ENCODE results near the gene PDZRN4.

Gene PDZRN4

DNA sequence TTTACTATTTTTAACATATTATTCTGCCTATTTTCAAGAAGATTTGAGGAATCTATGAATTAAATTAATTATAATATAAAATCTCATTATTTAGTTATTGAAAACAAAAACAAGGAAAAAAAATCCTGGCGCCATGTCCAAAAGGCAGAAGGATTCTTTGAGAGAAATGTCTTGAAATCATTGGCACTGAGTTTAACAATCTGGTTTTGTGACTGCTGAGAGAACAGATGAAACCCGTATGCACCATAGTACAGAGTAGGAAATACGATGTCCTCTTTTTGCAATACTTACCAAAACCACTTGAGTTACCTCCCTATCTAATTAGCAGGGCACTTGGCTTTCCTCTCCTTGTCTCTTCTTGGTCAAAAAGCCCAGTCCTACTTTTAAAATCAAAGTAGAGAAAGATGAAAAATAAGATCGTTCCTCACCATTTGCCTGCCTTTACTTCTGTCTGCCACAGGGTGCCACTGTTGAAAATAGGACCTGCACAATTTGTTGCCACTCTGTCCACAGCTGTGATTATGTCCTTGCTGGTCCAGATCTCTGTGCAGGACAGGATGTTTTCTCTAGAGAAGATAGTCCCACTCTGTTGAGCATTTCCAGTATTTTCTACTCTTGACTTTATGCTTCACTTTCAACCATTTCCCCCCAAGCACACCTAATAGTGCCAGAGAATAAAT is 179.7 kb downstream of the PDZRN4 start:
- H3K4me3 ChIP-seq (ENCODE audit: low read depth, low read length): no peak overlapping the region
- TF ChIP-seq, protein P1, sequence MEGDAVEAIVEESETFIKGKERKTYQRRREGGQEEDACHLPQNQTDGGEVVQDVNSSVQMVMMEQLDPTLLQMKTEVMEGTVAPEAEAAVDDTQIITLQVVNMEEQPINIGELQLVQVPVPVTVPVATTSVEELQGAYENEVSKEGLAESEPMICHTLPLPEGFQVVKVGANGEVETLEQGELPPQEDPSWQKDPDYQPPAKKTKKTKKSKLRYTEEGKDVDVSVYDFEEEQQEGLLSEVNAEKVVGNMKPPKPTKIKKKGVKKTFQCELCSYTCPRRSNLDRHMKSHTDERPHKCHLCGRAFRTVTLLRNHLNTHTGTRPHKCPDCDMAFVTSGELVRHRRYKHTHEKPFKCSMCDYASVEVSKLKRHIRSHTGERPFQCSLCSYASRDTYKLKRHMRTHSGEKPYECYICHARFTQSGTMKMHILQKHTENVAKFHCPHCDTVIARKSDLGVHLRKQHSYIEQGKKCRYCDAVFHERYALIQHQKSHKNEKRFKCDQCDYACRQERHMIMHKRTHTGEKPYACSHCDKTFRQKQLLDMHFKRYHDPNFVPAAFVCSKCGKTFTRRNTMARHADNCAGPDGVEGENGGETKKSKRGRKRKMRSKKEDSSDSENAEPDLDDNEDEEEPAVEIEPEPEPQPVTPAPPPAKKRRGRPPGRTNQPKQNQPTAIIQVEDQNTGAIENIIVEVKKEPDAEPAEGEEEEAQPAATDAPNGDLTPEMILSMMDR (conservative IDR thresholded peaks at IDR 0.05; ENCODE audit: low read depth, low read length): peak; percentile 46
- peak; percentile 14 for DNase-seq (ENCODE audit: low read depth)

DNA sequence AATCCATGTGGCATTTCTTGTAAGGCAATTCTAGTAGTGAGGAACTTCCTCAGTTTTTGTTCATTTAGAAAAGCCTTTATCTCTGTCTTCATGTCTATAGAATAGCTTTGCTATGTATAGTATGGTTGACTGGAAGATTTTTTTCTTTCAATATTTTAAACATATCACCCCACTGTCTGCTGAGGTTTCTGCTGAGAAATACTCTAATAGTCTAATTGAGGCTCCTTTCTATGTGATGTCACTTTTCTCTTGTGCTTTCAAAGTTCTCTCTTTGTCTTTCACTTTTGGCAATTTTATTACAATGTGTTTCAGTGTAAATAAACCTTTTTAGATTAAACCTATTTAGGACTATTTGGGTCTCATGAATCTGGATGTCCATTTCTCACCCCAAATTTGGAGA is 192.8 kb downstream of the PDZRN4 start:
- H3K4me3 ChIP-seq (ENCODE audit: low read depth, low read length): no peak overlapping the region
- no peak for DNase-seq (ENCODE audit: low read depth)
- TF ChIP-seq, protein P1 (conservative IDR thresholded peaks at IDR 0.05; ENCODE audit: low read depth, low read length): no peak

DNA sequence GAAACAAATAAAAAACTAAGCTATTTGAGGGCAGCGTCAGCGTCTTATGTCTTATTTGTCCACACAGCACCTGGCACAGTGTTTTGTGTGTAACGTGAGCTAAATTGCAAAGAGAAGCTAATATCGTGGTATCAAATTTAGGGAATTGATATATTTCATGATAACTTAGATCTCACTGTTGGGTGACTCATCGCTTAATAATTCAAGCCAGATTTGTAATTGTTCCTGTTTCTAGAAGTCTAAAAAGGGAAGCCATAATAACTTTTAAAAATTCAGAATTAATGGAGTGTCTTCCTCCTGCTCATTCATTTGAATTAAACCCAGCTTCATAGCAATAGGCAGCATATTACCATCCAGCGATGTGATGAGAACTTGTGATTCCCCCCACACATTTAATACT is 214.7 kb downstream of the PDZRN4 start:
- no peak overlapping the region for H3K4me3 ChIP-seq (ENCODE audit: low read depth, low read length)
- peak; percentile 3 for DNase-seq (ENCODE audit: low read depth)
- TF ChIP-seq, protein P1 (conservative IDR thresholded peaks at IDR 0.05; ENCODE audit: low read depth, low read length): no peak

DNA sequence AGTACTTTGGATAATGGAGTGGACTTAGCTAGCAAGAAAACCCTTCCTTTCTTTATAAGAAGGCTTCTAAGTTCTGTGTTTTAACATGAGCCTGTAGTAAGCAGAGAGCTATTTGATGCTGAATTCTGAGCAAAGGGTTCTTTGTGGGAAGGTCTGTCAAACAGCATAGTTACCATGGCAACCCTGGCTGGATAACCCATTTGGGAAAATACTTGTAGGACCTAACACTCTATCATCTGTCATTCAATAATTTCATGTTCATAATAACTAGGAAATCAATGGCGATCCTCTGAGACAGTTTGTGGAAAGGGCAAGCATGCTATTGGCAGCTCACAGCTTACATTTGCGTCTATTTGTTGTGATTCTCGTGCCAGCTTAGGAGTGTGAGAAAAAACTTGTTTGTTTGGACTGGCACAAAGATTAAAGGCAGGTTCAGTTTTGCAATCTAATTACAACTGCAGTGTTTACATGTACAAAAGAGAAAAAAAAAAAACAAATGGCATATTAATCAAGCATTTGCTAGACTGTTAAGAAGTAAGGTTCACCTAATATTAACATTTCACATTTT is 219.2 kb downstream of the PDZRN4 start:
- no peak for DNase-seq (ENCODE audit: low read depth)
- TF ChIP-seq, protein P1 (conservative IDR thresholded peaks at IDR 0.05; ENCODE audit: low read depth, low read length): no peak
- no peak overlapping the region for H3K4me3 ChIP-seq (ENCODE audit: low read depth, low read length)

DNA sequence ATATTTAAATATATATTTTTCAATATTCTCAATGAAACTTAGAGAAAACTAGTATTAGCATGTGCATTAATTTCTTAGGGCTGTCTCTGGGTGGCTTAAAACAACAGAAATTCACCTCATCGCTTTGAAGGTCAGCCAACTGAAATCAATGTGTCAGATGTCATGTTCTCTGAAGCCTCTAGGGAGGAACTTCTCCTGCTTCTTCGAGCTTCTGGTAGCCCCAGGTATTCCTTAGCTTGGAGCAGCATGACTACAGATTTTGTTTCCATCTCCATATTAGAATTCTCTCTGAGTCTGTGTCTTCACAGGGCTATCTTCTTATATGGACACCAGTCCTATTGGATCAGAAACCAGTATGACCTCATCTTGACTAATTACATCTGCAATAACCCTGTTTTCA is 221.5 kb downstream of the PDZRN4 start:
- H3K4me3 ChIP-seq (ENCODE audit: low read depth, low read length): no peak overlapping the region
- TF ChIP-seq, protein P1 (conservative IDR thresholded peaks at IDR 0.05; ENCODE audit: low read depth, low read length): no peak
- no peak for DNase-seq (ENCODE audit: low read depth)

DNA sequence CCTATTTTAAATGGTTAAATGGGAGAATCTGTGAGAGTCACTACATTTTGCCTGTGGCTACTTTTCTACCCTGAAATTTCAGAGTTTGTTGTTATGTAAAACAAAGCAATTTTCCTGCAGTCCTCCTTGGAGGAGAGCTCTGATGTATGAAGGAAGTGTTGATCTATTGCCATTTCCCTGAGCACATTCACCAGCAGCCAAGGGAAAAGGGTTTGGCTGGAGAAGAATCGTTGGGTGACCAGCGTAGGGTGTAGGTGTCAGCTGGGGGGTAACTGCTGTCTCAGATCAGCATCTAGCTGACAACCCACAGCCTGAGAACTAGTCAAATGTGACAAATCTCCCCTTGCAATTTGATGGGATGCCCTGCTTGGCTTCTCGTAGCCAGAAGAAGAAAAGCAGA is 230.5 kb downstream of the PDZRN4 start:
- TF ChIP-seq, protein P1 (conservative IDR thresholded peaks at IDR 0.05; ENCODE audit: low read depth, low read length): no peak
- DNase-seq (ENCODE audit: low read depth): no peak
- H3K4me3 ChIP-seq (ENCODE audit: low read depth, low read length): no peak overlapping the region
